SU-DHL-6 (cell line): ENCODE data around the gene PRICKLE2.

Experiments
- CTCF ChIP-seq: fragments of 200-600 bp; sonication (generic); IDR thresholded peaks from one replicate; pipeline ENCODE4 v1.5.1; 2017; ENCODE audit warnings: antibody characterized with exemption, mild to moderate bottlenecking, low read length, moderate library complexity; ENCODE audit not compliant: insufficient read depth, poor library complexity, severe bottlenecking
- EZH2phosphoT487 ChIP-seq: fragments of 200-600 bp; sonication (generic), shearing (Covaris generic); conservative IDR thresholded peaks from 2 replicates; pipeline ENCODE4 v1.6.1; 2018; ENCODE audit warnings: mild to moderate bottlenecking, antibody characterized with exemption, low read length, moderate library complexity, mixed read lengths

- no peak for TF ChIP-seq CTCF
- no peak for TF ChIP-seq EZH2phosphoT487
These were observed 6.9 kb downstream of the PRICKLE2 start for GRCh38 chr3:64218329-64218728.
